NCI-H1694 treated with DMSO at 0.1 percent for 48 hours (cell line): ENCODE results near the gene AOPEP.

Source experiments
- DNase-seq: peaks from one replicate; lab custom pipeline; 2025; lab: John Stamatoyannopoulos, UW

AOPEP gene

DNA sequence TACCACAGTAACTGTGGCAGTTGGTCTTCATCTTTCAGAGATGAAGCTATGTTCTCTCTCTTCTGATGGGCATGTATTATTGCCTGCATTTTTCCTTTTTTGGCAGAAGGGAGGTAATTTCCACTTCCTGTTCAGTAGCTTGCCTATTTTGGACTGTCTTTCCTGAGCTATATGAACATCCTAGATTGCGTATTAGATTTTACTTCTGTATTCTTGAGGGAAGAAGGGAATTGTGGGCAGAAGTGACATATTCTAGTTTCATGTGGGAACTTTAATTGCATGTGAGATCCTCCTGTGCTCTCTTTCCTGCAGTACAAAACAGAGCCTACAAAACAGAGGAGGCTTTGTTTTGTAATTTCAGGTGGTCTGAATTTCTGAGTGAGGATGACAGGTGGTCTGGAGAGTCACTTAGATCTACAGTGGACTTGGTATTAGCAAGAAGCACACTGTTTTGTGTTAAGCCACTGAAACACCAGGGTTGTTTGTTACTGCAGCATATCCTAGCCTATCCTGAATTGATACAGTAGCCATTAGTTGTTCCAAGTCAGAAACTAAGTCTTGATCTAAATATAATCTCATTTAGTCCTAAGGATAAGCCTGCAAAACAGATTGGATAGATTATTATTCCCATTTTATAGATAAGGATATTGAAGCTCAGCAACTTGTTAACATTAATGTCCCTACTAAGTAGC lies 68.1 kb downstream of the AOPEP start:
- DNase-seq = no peak

DNA sequence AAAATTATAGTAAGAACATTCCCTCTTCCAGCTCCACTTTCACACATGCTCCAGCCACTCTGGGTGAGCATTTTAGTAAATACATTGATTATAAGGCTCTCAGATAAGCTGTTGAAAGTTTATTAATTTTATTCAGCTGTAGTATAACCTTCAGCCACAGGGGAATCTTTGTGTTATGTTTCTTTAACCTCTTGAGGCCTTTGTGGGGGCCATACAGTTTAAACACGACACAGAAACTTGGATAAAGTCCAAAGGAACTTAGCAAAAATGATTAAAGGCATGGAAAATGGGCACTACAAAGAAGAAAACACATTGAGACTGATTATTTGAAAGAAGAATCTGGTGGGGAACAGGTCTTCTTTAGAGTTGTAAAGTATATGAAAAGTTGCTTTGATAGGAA lies 70.2 kb downstream of the AOPEP start:
- DNase-seq = no peak

DNA sequence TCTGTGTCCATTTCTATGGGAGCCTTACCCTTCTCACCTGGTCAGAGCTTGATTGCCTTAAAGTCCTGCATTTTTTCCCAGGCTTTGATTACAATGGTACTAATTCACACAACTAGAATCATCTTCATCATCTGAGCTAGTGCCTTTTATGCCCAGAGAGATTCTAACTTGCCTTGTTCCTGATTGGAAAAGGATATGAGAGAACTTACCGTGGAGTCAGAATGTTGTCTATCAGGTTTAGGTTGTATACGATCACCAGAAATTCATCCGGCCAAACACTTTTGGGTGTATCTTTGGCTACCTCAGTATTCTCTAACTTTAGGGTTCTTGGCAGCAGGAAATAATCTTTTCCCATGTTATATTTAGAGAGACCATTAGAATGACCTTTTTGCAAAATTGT lies 71.7 kb downstream of the AOPEP start:
- no peak for DNase-seq

DNA sequence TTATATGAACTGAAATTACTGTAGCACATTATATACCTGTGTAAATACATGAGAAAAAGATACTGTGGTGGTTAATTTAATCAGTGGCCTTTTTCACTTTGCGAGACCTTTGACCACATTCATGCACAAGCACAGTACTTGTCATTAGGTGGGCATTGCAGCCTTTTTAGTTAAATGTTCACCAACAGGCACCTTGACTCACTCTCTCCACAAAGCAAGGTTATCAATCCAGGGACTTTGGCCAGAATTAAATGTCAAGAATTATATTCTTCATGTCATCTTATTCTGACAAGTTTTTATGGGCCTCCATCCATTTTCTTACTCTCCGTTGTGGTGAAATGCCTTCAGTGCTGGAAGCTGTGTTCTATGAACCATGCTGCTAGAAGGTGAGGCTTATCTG lies 72.2 kb downstream of the AOPEP start:
- DNase-seq = no peak

DNA sequence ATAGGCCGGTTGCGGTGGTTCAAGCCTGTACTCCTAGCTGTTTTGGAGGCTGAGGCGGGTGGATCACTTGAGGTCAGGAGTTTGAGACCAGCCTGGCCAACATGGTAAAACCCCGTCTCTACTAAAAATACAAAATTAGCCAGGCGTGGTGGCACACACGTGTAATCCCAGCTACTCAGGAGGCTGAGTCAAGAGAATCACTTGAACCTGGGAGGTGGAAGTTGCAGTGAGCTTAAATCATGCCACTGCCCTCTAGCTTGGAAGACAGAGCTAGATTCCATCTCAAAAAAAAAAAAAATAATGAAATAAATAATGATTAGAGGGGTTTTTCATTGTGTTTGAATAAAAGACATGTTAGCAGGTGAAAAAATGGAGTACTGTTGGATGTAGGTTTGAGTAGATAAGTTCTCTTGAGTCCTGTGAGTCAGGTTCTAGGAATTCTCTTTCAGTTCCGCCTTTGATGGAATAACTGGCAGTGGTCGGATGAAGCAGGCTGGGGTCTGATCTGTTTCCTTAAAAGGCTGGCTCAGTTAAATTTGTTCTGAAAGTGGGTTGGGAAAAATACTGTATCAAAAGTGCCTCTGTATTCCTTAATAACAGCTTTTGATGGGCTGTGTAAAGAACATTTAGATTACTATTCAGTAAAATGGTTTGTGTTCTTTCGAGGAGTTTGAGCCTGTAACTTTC lies 73.2 kb downstream of the AOPEP start:
- DNase-seq = no peak

DNA sequence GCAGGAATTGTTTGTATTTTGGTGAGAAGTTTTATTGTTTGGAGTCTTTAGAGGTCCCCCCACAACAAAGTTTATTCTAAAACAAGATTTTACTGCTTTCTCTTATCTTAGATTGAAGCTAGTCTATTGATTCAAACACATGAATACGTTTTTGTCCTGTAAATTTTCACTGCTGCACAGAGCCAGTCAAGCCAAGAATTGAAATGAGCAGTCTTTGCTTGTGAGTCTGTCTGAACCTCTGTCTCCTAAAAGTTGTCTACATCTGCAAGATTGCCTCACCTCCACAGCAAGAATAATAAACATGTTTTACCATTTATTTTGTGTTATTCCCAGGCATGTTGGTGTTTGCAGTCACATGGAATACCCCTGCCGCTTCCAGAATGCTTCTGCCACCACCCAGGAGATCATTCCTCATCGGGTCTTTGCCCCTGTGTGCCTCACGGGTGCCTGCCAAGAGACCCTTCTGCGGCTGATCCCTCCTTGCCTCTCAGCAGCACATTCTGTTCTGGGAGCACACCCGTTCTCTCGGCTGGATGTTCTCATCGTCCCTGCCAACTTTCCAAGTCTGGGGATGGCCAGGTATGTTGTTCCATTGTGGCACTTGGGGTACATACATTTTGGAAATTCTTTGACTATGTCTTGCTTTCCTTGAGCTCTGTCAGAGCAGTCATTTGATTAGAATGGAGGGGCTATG lies 74.1 kb downstream of the AOPEP start:
- DNase-seq = no peak

DNA sequence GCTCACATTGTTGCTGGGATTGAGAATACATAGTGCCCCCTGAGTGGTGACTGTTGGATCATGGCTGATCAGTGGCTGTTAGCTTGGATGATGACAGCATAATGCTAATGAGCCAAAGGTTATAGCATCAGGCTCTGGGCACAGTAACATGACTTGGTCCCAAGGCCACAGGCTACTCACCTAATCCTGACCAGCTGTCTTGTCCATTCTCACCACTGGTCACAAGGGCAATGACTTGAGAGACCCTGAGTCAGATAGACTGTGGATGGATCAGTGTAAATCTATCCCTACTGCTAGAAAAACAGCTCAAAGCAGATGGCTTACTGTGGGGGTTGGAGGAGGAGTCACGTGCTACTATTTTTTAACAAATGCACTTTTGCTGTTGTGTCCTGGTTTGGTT lies 74.7 kb downstream of the AOPEP start:
- no peak for DNase-seq

DNA sequence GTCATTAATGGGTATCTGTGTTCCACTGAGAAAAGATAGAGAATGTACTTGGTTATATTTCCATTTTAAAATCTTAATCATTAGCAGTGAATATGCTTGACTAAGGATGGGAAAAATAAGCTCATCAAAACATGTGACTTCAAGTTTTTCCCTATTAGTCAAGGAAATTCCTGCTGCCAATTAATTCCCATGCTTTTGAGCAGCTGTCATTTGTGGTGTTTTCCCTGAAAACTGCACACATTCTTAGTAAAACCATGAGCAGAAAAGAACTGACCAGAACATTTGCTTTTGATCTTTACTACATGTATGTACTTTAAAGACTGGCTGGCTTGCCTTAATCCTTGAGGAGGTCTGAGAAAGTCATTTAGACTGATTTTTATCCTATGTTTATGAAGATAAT lies 75.2 kb downstream of the AOPEP start:
- no peak for DNase-seq

DNA sequence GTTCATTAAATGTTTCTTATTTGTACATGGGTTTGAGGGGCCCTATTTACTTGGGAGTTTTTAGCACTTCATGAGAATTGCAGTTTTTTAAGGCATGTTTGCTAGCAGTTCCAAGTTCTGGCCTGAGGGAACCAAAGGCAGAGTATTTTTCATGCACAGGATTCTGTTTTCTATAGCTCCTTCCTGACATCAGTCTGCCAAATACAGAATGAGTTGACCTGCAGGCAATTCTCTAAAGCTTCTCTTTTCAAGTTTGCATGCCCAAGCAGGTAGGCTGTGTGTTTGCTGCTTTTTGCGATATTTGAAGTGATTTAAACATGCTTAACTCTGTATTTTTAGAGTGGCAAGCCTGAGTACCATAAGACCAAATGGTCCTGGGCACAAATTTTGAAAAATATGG lies 75.8 kb downstream of the AOPEP start:
- DNase-seq = no peak

DNA sequence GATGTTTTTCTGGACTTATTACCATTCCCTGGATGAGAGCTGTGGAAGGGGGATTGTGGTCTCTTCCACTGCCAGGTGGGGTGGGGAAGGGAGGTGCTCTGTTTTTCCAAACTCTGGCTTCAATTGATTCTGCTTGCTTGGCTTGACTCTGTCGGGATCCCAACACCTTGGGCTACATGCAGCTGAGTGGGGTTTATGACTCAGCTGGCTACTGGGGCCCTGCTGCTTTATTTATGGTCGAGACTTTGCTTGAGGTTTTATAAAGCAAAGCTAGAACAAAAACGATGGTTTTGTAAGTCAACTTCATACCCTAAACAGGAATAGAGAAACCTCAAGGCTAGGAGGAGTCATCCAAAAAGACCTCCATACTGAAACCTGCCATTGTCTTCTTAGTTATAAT lies 76.3 kb downstream of the AOPEP start:
- no peak for DNase-seq

DNA sequence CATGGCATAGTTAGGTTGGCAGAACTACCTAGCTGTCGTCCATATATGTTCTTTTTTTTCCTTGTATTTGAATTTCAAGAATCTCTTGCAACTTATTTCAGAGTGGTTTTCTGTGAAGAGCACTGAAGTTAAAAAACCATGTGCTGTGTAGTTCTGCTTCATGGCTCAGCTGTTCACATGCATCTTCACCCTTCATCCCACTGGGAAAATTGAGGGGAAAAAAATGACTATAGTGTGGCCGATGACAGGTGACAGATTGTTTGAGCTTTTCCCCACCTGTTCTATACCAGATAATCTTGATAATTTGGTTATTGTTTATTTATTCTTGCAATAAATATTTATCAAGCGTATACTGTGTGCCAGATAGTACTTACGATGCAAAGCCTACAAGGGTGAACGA lies 77.8 kb downstream of the AOPEP start:
- no peak for DNase-seq

DNA sequence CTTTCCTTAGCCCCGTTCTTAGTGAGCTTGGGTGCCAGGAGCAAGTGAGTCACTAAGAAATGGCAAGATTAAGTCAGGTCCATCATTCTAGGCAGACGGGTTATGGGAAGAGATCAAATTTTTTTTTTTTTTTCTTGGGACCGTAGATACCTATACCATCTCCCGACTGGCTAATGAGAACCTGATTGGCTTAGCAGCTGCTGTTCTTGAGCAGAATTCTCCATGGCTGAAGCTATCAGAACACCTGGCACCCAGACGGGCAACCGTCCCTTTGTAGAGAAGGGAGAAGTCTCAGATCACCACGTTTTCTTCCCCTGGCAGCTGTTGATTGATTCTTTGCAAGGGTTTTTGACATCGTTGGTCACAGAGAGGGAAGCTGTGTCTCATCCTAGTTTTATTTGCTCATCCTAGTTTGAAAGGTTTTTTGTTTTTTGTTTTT lies 78.6 kb downstream of the AOPEP start:
- DNase-seq = no peak

DNA sequence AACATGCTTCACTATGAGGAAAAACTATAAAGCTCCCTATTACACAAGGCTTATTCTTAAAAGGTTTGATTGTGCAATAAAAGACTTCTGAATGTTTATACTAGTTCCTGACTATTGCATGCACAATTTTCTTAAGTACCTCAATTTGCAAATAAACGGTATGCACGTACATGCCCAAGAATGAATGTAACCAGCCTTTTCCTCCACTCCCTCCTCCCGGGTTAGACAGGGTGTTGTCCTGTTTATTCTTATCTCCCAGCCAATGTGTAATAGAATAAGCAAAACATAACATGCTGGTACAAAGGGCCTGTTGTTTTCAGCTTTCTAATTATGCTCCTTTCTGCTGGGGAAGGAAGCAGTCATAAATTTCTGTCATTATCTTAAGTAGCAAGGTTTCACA lies 79.1 kb downstream of the AOPEP start:
- no peak for DNase-seq

DNA sequence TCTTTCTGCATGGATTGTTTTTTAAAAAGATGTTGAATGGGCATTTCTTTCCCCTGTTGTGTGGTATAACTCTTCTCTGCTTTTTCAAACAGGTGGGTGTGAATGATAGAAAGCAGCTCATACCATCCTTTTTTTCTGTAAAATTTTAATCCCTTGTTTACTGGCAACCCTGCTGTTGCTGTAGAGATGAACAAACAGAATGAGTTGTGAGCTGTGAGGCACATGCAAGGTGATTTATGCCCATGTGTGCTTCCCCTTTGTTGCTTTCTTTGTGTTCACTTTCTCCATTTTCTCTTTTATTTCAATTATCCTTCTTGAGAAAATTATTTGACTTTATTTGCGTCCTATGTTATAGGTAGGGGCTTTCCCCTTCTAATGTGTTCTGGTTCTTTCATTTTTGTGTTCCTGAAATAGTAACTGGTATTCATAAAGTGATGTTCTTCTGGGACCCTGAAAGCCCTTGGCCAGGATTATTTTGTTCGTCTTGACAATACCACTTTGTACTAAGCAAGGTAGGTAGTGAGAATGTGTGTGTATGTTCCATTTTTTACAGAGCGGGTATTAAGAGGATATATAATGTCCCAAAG lies 79.9 kb downstream of the AOPEP start:
- DNase-seq = no peak

DNA sequence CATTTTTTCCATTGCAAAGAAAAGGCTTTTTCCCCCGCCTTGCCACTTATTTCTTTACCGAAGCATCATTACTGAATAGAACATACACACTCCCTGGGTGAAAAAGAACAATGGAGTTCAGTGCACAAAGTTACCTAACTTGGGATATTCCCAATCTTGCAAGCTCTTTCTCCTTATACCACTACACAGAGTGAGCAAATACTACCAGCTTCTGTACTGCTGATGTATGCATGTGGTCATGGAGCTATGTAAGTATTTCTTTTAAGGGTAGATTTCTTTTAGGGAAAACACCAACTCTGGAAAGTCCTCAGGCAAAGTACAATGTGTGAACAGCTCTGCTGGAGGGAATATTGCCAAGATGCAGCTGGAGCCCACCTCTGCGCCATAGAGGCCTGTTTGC lies 81.1 kb downstream of the AOPEP start:
- no peak for DNase-seq

DNA sequence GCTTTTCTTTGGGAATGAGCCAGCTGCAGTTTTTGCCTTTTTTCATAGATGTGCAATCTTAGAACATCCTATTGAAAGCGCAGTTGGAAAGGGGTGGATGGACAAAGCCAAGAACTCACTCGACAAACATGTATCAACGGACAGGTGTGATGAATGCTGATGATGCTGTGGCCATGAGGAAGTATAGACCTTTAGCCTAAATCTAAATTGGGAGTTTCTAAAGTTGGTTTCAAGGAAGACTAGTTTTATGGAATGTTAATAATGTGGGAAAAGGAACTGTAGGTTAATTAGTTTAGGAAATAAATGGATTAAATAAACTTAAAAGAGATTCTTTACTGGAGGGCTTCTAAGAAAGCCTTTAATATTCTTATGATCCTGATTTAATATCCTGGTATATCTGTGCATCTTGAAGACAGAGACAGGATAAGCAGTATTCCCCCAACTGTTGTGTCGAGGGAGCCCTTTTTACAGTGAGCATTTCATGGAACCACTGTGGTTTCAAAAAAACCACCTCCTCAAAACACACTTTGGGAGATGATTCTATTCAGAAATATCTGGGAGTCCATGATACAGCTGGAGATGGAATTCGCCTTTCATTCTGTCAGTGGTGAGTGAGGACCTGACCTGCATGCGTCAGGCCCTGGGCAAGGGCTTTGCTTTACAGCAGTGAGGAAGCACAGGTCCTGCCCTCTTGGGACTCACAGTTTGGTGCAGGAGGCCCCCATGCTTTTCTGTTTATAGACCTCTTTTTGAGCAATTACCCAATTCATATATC lies 82.6 kb downstream of the AOPEP start:
- no peak for DNase-seq

DNA sequence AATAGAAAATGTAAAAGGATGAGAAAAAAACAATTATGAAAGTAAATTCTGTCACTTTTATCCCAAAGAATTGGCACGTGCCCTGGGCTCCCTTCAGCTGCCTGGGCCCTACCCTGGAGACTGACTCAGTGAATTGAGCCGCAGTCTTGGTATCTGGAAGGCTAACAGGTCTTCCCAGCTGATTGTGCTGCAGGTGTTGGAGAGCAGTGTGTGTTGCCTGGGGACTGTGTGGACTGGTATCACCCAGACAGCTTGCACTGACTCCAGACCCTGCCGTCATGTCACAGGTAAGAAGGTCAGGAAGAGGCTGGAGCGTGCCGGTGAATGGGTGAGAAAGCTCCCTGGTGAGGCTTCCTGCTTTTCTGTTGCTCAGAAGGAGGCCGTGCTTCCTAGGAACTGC lies 83.3 kb downstream of the AOPEP start:
- DNase-seq = no peak

DNA sequence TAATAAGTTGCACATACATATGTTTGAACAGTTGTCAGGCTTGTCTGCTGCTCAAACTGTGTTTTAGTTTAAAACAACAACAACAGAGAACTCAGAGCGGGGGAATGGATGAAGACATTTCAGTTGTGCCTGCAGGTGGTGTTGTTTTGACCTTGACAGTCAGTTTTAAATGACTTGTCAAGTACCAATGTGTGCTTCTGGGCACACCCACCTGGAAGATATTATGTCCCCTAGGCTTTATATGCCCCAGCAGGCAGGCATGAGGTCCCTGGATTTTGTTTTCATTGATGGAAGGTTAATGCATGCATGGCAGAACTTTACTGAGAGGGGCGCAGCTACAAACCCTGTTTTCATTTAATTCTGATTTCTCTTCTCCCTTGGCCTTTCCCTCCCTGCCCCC lies 84.6 kb downstream of the AOPEP start:
- no peak for DNase-seq

DNA sequence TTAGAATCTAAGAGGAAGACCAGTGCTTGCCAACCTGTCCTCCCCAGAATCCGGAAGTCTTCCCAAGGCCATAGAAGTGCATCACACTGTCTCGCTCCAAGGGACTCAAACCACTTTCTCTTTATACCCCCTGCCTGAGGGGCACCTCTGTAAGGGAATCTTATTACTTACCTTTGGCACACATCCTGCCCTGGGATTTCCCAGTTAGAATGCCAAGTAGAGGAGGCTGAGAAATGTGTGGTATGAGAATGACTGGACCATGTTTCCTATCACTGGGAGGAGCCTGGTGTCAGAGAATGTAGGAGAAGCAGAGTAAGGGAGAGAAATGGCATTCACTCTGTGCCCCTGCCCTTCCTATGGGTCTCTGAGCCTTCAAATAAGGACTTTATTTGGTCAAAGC lies 85.8 kb downstream of the AOPEP start:
- DNase-seq = no peak

DNA sequence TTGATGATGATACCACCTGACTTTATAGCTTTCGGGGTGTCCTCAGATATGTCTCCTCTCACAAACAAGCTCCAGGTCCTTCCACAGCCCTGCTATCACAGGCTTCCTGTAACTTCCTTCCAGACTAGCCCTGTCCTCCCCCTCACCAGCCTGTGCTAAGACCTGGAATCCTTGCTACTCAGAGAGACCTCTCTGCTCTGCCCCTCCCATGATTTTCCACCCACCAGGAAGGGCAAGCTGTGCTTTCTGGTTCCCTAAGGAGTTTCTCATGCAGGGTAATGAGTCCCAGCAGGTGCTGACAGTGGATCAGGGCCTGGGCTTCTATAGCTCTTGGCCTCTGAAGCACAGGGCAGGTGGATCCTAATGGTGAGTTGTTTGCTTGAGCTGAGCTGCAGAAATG lies 86.9 kb downstream of the AOPEP start:
- DNase-seq = no peak

DNA sequence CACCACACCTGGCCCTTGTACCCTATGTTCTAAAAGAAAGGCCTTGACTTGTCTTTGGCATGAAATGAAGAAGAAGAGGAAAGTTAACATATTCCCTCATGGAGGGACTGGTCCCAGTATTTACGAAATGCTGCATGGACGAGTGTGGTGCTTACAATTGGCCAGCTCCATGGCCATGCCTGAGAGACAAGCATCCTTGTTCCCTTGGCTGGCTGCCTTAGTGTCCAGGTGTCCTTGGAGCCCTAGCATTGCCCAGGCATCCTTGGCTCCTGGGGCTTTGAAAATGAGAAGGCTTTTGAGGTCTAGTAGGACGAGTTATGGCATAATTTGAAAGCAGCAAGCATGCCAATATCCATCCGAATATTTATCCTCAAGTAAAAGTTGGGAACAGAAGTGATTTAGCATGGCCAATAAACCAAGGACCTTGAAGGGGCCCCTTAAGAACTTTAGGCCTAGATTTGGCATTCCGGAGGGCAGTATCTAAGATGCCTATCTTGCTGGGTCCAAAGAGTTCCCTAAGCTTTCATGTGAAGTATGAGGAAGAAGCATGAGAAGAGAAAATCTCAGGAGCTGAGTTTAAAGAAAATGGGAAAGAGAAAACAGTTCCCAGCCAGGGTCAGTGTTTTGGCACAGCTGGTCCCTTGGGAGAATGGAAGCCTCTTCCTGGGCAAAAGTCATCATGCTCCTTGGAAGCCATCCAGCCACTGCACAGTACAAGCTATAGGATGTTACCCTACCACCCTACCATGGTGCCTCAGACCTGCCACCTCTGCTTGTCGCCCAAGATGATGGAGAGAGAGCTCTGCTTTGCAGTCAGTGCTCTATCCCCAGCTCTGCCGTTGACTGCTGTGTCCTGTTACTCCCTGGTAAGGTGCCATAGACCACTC lies 91.0 kb downstream of the AOPEP start:
- DNase-seq = no peak
